ENCODE results near the gene ZNF662.

ZNF662 gene

DNA sequence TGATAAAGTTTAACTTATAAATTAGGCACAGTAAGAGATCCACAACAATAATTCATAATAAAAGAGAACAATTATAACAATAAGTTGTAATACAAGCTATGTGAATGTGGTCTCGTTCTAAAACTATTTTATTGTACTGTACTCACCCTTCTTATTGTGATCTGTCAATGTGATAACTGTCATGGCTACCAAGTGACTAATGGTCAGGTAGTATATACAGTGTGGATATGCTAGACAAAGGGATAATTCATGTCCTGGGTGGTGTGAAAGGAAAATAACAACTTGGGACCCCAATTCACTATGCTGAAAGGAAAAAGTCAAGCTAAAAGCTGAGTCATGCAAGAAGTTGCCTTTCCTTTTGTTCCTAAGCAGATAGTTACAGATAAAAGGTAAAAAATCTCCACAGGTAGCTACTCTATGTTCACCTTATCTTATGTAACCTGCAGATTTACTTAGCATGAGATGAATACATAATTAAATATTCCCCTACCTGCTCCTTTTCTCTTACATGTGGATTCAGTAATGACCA is 19.6 kb upstream of the ZNF662 start:
- FAIRE-seq (no peak), DNase-seq (ENCODE audit: insufficient read length, low spot score) (no peak)

DNA sequence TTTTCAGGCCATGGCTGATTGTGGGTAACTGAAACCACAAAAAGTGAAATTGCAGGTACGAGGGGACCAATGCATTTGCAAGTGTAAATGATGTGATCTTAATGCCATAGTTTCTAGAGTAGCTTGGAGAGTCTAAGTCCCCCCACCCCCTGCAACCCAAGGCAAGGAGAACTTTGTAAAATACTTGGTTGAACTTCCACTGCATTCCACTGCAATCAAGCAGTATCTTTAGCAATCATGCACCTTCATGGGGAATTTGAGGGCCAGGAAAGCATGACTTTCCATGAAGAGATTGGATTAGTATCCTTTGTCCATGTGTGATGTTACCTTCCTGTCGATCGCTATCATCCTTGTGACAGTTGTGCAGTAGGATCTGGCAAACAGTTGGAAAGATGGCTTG is 18.9 kb upstream of the ZNF662 start:
- no peak for FAIRE-seq

DNA sequence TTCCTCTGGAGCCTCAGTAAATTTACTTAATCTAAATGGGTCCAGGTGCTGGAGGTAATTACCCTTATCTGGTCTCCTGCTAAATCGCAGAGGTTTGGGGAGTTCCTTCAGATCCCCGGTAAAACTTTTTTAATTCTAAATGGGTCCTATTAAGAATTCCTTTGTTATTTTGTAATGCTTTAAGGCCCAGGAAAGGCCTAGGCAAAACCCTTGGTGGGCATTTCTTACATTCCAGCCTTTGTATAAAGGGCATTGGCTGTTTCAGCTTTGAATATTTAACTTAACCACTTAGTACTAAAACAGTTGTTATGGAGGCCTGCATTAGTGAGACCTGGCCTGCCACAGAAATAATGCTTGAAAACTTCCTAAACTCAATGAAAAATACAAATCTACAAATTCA is 14.9 kb upstream of the ZNF662 start:
- FAIRE-seq (no peak), DNase-seq (ENCODE audit: insufficient read length, low spot score) (no peak)

More for the DNA sequence above, 18.9 kb upstream of the ZNF662 start:
- no peak for DNase-seq (ENCODE audit: insufficient read length, low spot score)

DNA sequence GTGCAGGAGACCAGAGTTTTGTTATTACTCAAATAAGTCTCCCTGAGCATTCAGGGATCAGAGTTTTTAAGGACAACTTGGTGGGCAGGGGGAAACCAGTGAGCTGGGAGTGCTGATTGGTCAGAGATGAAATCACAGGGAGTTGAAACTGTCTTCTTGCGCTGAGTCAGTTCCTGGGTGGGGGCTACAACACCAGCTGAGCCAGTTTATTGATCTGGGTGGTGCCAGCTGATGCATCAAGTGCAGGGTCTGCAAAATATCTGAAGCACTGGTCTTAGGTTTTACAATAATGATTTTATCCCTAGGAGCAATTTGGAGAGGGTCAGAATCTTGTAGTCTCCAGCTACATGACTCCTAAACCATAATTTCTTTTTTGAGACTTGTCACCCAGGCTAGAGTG is 13.8 kb upstream of the ZNF662 start:
- FAIRE-seq: no peak
- DNase-seq (ENCODE audit: insufficient read length, low spot score): no peak

DNA sequence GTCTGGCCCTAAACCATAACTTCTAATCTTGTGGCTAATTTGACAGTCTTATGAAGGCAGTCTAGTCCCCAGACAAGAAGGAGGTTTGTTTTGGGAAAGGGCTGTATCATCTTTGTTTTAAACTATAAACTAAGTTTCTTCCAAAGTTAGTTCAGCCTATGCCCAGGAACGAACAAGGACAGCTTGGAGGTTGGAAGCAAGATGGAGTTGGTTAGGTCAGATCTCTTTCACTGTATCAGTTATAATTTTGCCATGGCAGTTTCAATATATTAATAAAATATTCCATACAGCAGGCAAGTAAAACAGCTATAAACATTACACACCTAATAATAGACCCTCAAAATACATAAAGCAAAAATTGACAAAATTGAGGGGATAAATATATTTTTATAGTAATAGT is 13.1 kb upstream of the ZNF662 start:
- DNase-seq (ENCODE audit: insufficient read length, low spot score) (no peak), FAIRE-seq (no peak)

DNA sequence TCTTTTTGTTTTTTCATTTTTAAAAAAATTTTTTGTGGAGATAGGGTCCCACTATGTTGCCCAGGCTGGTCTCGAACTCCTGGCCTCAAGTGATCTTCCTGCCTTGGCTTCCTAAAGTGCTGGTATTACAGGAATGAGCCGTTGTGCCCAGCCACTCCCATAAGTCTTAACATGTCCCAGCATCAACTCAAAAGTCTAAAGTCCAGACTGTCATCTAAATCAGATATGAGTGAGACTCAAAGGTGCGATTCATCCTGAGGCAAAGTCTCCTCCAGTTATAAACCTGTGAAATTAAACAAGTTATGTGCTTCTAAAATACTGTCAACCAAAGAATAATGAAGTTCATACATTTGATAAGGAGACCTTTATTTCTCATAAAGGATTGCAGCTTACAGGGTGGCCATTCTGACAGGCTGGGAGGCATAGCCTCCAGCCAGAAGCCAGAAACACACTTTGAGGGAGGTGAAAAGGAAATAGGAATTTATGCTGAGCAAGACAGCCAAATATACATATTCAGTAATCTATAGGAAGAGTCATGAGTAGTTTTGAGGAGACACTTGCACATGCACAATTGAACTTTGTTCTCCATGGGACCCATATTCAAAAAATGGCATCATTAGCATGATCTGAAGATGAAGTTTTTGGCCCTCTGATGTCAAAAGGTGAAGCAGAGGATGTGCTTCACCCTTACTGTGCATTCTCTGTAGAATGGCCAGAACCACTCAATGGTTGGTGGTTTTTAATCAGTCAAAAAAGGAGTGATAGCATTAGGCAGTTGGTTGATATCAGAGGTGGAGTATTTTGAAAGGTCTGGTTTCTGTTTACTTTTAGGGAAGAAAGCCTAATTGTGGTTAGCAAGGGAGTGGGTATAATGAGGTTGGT is 11.0 kb upstream of the ZNF662 start:
- FAIRE-seq (no peak), DNase-seq (ENCODE audit: insufficient read length, low spot score) (no peak)

DNA sequence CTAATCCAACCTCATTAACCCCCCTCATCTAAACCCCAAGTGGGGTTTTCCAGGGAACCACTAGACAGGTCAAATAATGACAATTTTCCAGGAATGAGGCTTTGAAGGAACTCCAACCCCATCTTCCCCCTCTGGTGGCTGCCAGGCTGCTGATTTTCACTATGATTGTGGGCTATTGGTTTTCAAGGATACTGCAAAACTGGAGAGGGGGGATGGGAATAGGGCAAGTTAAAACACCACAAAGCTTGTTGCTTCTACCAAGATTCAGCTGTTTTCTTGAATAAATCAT is 10.4 kb upstream of the ZNF662 start:
- DNase-seq (ENCODE audit: insufficient read length, low spot score) (no peak), FAIRE-seq (no peak)

DNA sequence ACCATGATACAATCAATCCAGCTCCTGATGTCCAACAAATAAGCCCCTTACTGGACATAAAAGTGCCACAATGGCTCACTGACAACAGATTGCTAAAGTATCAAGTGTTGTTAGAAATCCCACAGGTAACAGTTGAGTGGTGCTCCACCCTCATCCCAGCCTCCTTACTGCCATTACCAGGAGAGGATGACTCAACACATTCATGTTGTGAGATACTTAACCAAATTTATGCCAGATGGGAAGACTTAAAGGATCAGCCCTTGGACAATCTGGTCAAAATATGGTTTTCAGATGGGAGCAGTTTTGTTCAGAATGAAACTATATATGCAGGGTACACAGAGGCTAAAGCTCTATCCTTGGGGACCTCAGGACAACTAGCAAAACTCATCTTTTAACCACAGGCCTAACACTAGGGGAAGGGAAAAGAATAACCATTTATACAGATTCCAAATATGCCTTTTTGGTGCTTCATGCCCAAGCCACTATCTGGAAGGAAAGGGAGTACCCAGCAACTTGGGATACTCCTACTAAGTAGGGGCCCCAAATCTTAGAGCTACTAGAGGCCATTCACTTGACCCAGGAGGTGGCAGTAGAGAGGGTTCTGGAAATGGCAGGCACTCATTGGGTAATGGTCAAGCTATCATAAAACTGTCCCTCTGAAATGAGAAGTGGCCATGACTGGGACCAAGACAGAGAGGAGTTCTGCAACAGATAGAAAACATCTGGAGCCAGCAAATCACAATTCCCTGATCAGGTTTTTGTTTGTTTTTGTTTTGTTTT is 6.9 kb upstream of the ZNF662 start:
- FAIRE-seq (no peak), DNase-seq (ENCODE audit: insufficient read length, low spot score) (no peak)

DNA sequence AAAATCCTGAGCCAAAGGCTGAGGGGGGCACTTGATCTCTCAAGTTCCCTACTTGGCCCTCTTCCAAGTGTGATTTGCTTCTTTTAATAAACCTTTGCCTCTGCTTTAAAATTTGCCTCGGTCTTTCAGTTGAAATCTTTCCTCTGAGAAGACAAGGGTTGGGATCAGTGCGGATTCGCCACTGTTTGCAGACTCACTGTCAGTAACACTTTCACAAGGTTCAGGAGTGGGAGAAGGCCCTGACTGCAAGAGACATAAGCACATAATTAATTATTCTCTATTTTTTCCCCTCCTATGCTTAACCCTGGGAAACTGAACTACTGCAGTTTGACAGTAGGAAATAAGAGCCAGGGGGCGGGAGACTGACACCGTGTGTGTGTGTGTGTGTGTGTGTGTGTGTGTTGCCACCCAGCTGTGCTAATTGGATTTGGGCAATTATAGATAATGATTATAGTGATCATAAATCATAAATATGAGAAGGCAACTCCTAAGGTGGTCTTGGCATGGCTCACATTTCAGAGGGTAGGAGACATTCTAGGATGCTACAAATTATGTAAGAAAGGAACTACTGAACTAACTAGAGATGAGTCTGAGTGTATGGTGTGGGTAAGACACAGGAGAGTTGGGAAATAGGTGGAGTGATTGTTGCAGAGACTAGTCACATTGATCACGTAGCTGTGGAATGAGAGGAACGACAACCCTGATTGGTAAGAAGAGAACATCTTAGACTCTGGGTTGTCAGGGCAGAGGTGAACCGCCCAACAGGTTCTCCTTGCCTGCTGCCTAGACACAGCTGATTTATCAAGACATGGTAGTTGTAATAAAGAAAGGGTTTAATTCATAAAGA is 5.5 kb upstream of the ZNF662 start:
- FAIRE-seq (no peak), DNase-seq (ENCODE audit: insufficient read length, low spot score) (no peak)

DNA sequence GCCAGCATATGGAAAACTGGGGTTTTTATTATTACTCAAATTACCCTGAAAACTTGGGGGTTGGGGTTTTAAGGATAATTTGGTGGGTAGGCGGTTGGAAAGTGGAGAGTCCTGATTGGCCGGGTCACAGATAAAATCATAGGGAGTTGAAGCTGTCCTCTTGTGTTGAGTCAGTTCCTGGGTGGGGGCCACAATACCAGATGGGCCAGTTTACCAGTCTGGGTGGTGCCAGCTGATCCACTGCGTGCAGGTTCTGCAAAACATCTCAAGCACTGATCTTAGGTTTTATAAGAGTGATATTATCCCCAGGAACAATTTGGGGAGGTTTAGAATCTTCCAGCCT is 4.9 kb upstream of the ZNF662 start:
- DNase-seq (ENCODE audit: insufficient read length, low spot score): no peak
- no peak for FAIRE-seq

DNA sequence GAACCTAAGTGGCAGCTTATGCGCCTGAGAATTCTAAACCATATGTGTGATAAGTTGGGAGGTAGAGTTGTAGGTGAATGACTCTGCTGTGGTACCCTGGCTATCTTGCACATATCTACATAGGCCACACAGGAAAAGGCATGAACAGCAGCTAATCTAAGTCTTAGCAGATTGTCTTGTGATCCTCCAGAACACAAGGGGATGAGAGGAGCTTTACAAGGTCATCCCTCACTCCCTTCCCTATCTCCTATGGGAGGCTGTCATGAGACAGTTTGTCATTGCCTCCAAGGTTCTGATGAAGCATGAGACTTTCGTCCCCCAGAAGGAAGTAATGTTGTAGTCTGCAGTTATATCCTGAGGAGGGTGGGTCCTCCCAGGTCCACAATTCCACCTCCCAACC is 3.7 kb upstream of the ZNF662 start:
- FAIRE-seq: no peak

DNA sequence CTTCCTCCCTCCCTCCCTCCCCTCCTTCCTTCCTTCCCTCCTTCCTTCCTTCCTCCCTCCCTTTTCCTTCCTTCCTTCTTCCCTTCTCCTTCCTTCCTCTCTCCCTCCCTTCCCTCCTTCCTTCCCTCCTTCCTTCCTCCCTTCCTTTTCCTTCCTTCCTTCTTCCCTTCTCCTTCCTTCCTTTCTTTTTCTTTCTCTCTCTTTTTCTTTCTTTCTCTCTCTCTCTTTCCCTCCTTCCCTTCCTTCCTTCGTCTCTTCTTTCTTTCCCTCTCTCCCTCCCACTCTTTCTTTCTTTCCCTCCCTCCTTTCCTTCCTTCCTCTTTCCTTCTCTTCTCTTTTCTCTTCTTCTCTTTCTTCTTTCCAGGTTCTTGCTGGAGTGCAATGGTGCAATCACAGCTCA is 1.9 kb upstream of the ZNF662 start:
- DNase-seq (ENCODE audit: insufficient read length, low spot score) (no peak), FAIRE-seq (no peak)

More for the DNA sequence above, 3.7 kb upstream of the ZNF662 start:
- no peak for DNase-seq (ENCODE audit: insufficient read length, low spot score)

DNA sequence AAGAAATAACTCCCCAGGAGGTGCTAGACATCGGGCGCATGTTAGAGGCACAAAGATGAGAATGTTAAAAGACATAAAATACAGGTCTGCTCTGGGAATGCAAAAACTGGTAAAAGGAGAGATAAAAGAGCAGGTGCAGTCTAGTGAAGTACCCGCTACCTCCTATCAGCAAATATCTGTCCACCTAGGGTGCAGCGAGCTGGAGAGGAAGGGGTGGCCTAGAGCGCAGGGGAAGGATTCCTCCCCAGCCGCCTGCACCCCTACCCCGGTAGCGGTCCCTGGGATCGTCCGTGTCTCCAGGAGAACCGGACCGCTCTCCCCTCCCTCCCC is 237 bp upstream of the ZNF662 start:
- FAIRE-seq (no peak), DNase-seq (ENCODE audit: insufficient read length, low spot score) (no peak)

DNA sequence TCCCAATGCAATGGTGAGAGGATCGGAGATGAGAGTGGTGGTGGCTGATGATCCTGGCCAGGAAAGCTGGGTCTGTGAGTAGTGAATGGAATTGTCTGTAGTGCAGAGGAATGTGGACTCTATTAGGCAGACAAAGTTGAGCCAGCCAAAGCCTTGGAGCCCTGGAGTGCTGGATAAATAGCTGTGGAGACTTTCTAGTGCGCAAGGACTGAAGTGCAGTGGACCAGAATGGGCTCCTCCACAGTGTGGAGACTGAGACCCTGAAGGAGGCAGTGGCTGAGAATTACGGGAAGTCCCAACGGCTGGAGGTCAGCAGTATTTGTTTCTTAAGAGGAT is 874 bp downstream of the ZNF662 start:
- FAIRE-seq: no peak
- DNase-seq (ENCODE audit: insufficient read length, low spot score): no peak

DNA sequence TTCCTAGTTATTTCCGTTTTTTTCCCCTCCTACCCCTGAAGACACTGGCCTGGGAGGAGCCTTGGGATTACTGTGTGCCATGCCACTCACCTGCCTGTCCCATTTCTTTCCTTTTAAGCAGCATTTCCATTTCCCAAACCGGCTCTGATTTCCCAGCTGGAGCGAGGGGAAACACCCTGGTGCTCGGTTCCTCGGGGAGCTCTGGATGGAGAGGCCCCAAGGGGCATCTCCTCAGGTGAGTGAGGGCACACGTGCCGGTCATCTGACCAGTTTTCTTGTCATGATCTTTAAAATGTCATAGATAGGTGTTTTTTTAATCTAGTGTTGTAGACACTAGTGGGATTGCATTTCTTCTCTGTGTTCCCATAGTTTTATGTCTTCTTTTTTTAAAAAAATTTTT is 2.7 kb downstream of the ZNF662 start:
- no peak for FAIRE-seq
- no peak for DNase-seq (ENCODE audit: insufficient read length, low spot score)

DNA sequence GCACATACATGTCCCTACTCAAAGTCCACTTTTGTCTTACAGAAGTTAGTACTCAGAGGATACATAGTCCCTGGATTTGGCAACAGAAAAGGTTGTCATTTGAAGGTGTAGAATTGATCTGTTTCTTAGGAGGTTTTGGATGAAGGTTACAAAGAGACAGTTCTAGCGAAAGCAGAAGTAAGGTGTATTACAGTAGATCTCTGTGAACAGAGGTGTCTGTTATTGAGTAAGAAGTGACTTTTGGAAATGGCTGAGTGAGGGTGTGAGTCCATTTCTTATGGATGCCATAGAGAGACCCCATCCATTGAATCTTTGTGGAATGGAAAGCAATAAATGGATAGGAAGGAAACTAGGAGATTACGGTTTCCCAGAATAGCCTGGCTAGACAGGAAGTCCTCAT is 5.6 kb downstream of the ZNF662 start:
- no peak for FAIRE-seq

DNA sequence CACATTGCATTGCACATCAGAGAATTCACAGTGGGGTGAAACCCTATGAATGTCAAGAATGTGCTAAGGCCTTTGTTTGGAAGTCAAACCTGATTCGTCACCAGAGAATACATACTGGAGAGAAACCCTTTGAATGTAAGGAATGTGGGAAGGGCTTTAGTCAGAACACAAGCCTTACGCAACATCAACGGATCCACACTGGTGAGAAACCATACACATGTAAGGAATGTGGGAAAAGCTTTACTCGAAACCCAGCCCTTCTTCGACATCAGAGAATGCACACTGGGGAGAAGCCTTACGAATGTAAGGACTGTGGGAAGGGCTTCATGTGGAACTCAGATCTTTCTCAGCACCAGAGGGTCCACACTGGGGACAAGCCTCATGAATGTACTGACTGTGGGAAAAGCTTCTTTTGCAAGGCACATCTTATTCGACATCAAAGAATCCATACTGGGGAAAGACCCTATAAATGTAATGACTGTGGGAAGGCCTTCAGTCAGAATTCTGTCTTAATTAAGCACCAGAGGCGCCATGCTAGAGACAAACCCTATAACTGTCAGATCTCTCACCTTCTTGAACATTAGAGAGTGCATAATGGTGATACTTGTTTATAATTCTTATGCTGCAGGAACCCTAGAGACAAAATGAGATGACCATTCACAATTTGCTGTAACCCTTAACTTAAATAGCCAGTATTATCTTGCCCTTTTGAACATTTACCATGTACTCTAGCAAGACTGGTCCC is 9.0 kb downstream of the ZNF662 start:
- FAIRE-seq: no peak
- DNase-seq (ENCODE audit: insufficient read length, low spot score): no peak

More for the DNA sequence above, 5.6 kb downstream of the ZNF662 start:
- no peak for DNase-seq (ENCODE audit: insufficient read length, low spot score)

DNA sequence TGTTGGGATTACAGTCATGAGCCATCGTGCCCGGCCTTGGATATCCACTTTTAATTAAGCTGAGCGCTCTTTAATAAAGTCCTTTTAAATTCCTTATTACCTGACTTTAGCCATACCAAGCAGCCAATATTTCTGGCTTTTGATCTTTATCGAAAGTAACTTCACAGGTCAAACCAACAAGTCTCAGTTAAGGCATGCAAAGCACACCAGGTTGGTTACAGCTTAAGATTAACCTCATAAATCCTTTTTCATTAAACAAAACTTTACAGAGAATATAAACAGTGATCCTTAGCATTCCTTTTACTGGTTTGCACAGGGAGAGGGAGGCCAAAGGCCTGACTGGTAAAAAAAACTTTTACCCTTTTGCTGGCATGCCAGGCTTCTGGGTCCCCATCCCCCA is 17.7 kb downstream of the ZNF662 start:
- no peak for FAIRE-seq
- DNase-seq (ENCODE audit: insufficient read length, low spot score): no peak

DNA sequence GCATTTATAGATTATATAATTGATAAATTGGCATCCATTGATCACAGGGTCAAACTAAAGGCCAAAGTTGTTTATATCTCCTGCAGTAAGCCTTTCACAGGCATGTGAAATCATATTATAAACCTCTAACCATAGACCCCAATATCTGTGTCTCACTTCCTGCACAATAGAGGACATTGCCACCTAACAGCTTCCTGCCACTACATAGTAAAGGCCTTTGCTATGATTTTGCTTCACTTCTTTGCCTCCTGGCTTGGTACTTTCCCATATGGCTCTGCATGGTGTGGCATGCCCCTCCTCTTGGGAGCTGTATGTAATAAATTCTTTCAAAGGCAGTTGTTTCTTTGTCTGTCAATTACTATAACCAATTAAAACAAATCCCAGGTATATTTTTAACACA is 20.4 kb downstream of the ZNF662 start:
- FAIRE-seq (no peak), DNase-seq (ENCODE audit: insufficient read length, low spot score) (no peak)

DNA sequence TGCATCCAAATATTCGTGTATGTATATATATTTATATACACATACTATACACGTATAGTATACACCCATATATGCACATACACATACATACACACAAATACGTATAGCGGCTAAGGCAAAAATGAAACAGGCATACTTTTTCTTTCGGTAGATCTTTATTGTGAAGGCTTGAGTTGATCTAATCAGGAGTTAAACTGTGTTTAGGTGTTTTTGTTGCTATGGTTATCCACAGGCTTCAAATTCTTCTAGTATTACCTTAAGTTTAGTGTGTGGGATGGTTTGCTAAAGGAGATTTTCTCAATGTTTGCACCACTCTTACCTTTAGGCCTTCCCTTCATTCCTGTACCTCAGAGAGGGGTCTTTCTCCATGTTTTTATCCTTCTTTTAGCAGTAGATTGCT is 28.2 kb downstream of the ZNF662 start:
- no peak for DNase-seq (ENCODE audit: insufficient read length, low spot score)
- FAIRE-seq: no peak

DNA sequence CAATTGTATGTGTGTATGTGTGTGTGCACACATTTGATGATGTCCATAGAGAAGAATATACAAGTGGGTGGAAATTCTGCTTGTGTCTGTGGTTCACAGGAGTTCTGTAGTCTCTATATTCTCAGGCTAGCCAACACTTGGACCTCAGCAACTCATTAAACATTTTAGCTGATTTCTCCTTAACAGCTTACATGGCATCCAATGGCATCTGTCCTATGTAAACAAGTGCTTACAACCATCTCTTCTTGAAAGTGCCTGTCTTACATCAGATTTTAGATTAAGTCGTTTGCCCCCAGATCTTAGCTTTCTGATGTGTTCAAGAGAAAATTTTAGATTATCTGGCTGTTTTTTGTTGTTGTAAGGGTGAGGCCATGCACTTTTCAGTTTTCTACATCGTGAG is 29.0 kb downstream of the ZNF662 start:
- FAIRE-seq (no peak), DNase-seq (ENCODE audit: insufficient read length, low spot score) (no peak)

Measured in HTR-8/SVneo (cell line).